H1 (cell line): Measurements from ENCODE around the gene MSN. TPM values are rescaled to one million over a fixed set of nuclear protein-coding genes. Genes with fewer than 3 reads are reported as not detected.

Experiments
- CTCF ChIA-PET: fragments of 300-600 bp; sonication (Branson Sonifier 250); formaldehyde crosslinking; loops from one replicate; lab custom pipeline; 2021; ENCODE audit not compliant: partially characterized antibody; lab: Charles Lee
- POLR2A ChIA-PET: fragments of 300-600 bp; sonication (Branson Sonifier 250); formaldehyde crosslinking; loops from one replicate; lab custom pipeline; 2021; ENCODE audit warnings: inconsistent platforms; ENCODE audit not compliant: partially characterized antibody; lab: Charles Lee
- DNase-seq, 2 experiments: peaks; one replicate each; pipeline versions ENCODE4 v3.0.0 to v3.0.0-alpha.2; 2010 to 2022; ENCODE audit warnings: low spot score in 2 of 2, low read depth in 1 of 2, mixed read lengths in 1 of 2
- FAIRE-seq: peaks from 2 replicates; lab custom pipeline; 2011; peaks lifted over from hg19 to GRCh38; lab: Jason Lieb, UNC
- H2AFZ ChIP-seq: 2 replicates; pipeline ENCODE4 v1.8.1; 2012; ENCODE audit warnings: low read length, inconsistent platforms
- H2AK5ac ChIP-seq: 2 replicates; pipeline ENCODE4 v1.6.1; 2013; ENCODE audit warnings: low read depth, low read length
- H2BK120ac ChIP-seq: replicated peaks from 2 replicates; pipeline ENCODE3; 2013; ENCODE audit warnings: low read depth, low read length, inconsistent platforms
- H2BK12ac ChIP-seq: 2 replicates; pipeline ENCODE4 v1.6.1; 2013; ENCODE audit warnings: low read depth, low read length
- H2BK15ac ChIP-seq: 2 replicates; pipeline ENCODE4 v1.6.1; 2013; ENCODE audit warnings: low read length
- H2BK20ac ChIP-seq: 2 replicates; pipeline ENCODE4 v1.6.1; 2013; ENCODE audit warnings: low read length
- H2BK5ac ChIP-seq: 2 replicates; pipeline ENCODE4 v1.6.1; 2013; ENCODE audit warnings: low read depth, low read length
- H3K14ac ChIP-seq: 2 replicates; pipeline ENCODE4 v1.6.1; 2013; ENCODE audit warnings: inconsistent platforms; ENCODE audit not compliant: insufficient read length
- H3K18ac ChIP-seq: 2 replicates; pipeline ENCODE4 v1.6.1; 2013; ENCODE audit warnings: low read length; ENCODE audit errors: extremely low read depth
- H3K23ac ChIP-seq: 2 replicates; pipeline ENCODE4 v1.6.1; 2013; ENCODE audit warnings: inconsistent platforms; ENCODE audit not compliant: insufficient read length
- H3K23me2 ChIP-seq: 2 replicates; pipeline ENCODE4 v1.6.1; 2013; ENCODE audit warnings: low read depth, low read length
- H3K27ac ChIP-seq: 2 replicates; pipeline ENCODE4 v1.6.1; 2011; ENCODE audit warnings: low read depth, low read length, inconsistent platforms
- H3K27me3 ChIP-seq, 4 experiments: replicated peaks in 1 of 4; 1 replicate in 1 of 4; 2 replicates in 3 of 4; pipeline versions ENCODE4 v1.6.1 to v1.8.1; 2011 to 2013; ENCODE audit warnings: low read length in 3 of 4, mild to moderate bottlenecking in 3 of 4, inconsistent platforms in 2 of 4, mixed read lengths in 2 of 4, moderate library complexity in 1 of 4; ENCODE audit not compliant: control insufficient read depth in 3 of 4, insufficient read depth in 3 of 4; ENCODE audit errors: extremely low read depth in 1 of 4
- H3K36me3 ChIP-seq, 4 experiments: 2 replicates each; pipeline versions ENCODE4 v1.6.1 to v1.8.1; 2011 to 2013; ENCODE audit warnings: mild to moderate bottlenecking in 4 of 4, low read length in 3 of 4, moderate library complexity in 2 of 4, control low read depth in 1 of 4, inconsistent platforms in 1 of 4; ENCODE audit not compliant: insufficient read depth in 4 of 4, control insufficient read depth in 2 of 4
- H3K4ac ChIP-seq: replicated peaks from 2 replicates; pipeline ENCODE3; 2013; ENCODE audit warnings: low read length, low read depth, mixed read lengths, inconsistent platforms; ENCODE audit not compliant: insufficient read length
- H3K4me1 ChIP-seq, 4 experiments: replicated peaks in 1 of 4; 1 replicate in 1 of 4; 2 replicates in 3 of 4; pipeline versions ENCODE4 v1.6.1 to v1.8.1; 2011 to 2013; ENCODE audit warnings: low read length in 3 of 4, inconsistent platforms in 2 of 4, mixed read lengths in 1 of 4; ENCODE audit not compliant: insufficient read depth in 4 of 4, control insufficient read depth in 3 of 4
- H3K4me2 ChIP-seq, 2 experiments: 2 replicates each; pipeline versions ENCODE4 v1.6.1 to v1.8.1; 2011 to 2013; ENCODE audit warnings: low read depth in 2 of 2, low read length in 2 of 2, control low read depth in 1 of 2, inconsistent platforms in 1 of 2, mild to moderate bottlenecking in 1 of 2; ENCODE audit not compliant: insufficient read depth in 1 of 2
- H3K4me3 ChIP-seq, 4 experiments: fragments of 200-600, 300-600 bp in 1 of 4; sonication (generic), shearing (Covaris generic), sonication (Bioruptor Twin) in 1 of 4; 2 replicates each; pipeline versions ENCODE4 v1.5.1 to v1.8.1; 2011 to 2016; ENCODE audit warnings: low read length in 4 of 4, low read depth in 3 of 4, control low read depth in 2 of 4, inconsistent platforms in 2 of 4, mild to moderate bottlenecking in 2 of 4, mixed read lengths in 1 of 4, moderate library complexity in 1 of 4; ENCODE audit not compliant: insufficient read depth in 2 of 4; ENCODE audit errors: extremely low read depth in 1 of 4
- H3K56ac ChIP-seq: replicated peaks from 2 replicates; pipeline ENCODE3; 2013; ENCODE audit warnings: low read depth, mild to moderate bottlenecking, mixed read lengths, low read length, inconsistent platforms; ENCODE audit not compliant: insufficient read length
- H3K79me1 ChIP-seq: 2 replicates; pipeline ENCODE4 v1.6.1; 2013; ENCODE audit warnings: low read depth, low read length, control low read depth
- H3K79me2 ChIP-seq, 2 experiments: 2 replicates each; pipeline versions ENCODE4 v1.6.1 to v1.8.1; 2012 to 2013; ENCODE audit warnings: low read length in 2 of 2, mild to moderate bottlenecking in 2 of 2, inconsistent platforms in 1 of 2; ENCODE audit not compliant: insufficient read depth in 2 of 2, control insufficient read depth in 1 of 2
- H3K9ac ChIP-seq, 4 experiments: replicated peaks in 1 of 4; 1 replicate in 1 of 4; 2 replicates in 3 of 4; pipeline versions ENCODE4 v1.6.1 to v1.8.1; 2011 to 2013; ENCODE audit warnings: low read depth in 3 of 4, low read length in 3 of 4, control low read depth in 2 of 4, mild to moderate bottlenecking in 2 of 4, moderate library complexity in 2 of 4, inconsistent platforms in 1 of 4; ENCODE audit errors: extremely low read depth in 1 of 4
- H3K9me3 ChIP-seq, 2 experiments: 2 replicates each; pipeline versions ENCODE4 v1.6.1 to v1.8.1; 2012 to 2013; ENCODE audit warnings: mild to moderate bottlenecking in 2 of 2, moderate library complexity in 2 of 2, control low read depth in 1 of 2, inconsistent platforms in 1 of 2, low read depth in 1 of 2, low read length in 1 of 2, mixed read lengths in 1 of 2; ENCODE audit not compliant: insufficient read depth in 2 of 2
- H4K20me1 ChIP-seq, 2 experiments: replicated peaks in 1 of 2; 2 replicates each; pipeline versions ENCODE3 to v1.8.1; 2011 to 2013; ENCODE audit warnings: inconsistent platforms in 2 of 2, low read length in 2 of 2, mild to moderate bottlenecking in 1 of 2; ENCODE audit not compliant: insufficient read depth in 2 of 2, control insufficient read depth in 1 of 2
- H4K5ac ChIP-seq: 2 replicates; pipeline ENCODE4 v1.6.1; 2013; ENCODE audit warnings: low read length, low read depth, mixed read lengths, inconsistent platforms; ENCODE audit not compliant: insufficient read length
- H4K8ac ChIP-seq: 2 replicates; pipeline ENCODE4 v1.8.0; 2013; ENCODE audit warnings: mild to moderate bottlenecking, moderate library complexity, low read length, inconsistent platforms; ENCODE audit not compliant: insufficient read depth; ENCODE audit errors: extremely low read depth
- H4K91ac ChIP-seq: replicated peaks from 2 replicates; pipeline ENCODE3; 2013; ENCODE audit warnings: low read length, mixed read lengths, inconsistent platforms; ENCODE audit not compliant: insufficient read length
- EZH2 ChIP-seq: fragments of 200-600 bp; sonication (generic); IDR thresholded peaks from 2 replicates; pipeline ENCODE4 v1.7.1; 2012; ENCODE audit warnings: low read depth, mild to moderate bottlenecking, moderate library complexity, low read length, inconsistent platforms; ENCODE audit not compliant: severe bottlenecking
- FOSL1 ChIP-seq: IDR thresholded peaks from 2 replicates; pipeline ENCODE4 v1.6.1; 2011; ENCODE audit warnings: mild to moderate bottlenecking, low read depth, low read length, moderate library complexity; ENCODE audit not compliant: insufficient read depth
- RBBP5 ChIP-seq: IDR thresholded peaks from 2 replicates; pipeline ENCODE4 v1.7.1; 2012; ENCODE audit warnings: low read depth, mild to moderate bottlenecking, inconsistent platforms, low read length, moderate library complexity, borderline replicate concordance
- SP2 ChIP-seq: IDR thresholded peaks from 2 replicates; pipeline ENCODE4 v1.6.1; 2012; ENCODE audit warnings: mild to moderate bottlenecking, low read length, inconsistent platforms
- SP4 ChIP-seq: IDR thresholded peaks from 2 replicates; pipeline ENCODE4 v1.6.1; 2012; ENCODE audit warnings: low read length, inconsistent platforms
- TAF7 ChIP-seq: optimal IDR thresholded peaks from 2 replicates; pipeline ENCODE3; 2011; ENCODE audit warnings: low read depth, mild to moderate bottlenecking, inconsistent platforms, low read length, moderate library complexity, borderline replicate concordance
- YY1 ChIP-seq: IDR thresholded peaks from 2 replicates; pipeline ENCODE4 v1.6.1; 2011; ENCODE audit warnings: low read depth, mild to moderate bottlenecking, low read length
- WGBS, 2 experiments: shearing (Covaris generic) in 1 of 2; methylation state at CpG; one replicate each; pipeline versions ENCODE4 v1.1.6 to v1.1.7; 2013 to 2015; ENCODE audit warnings: low lambda C conversion rate in 2 of 2, mixed read lengths in 2 of 2, inconsistent platforms in 1 of 2, low coverage in 1 of 2, missing lambda C conversion rate in 1 of 2; ENCODE audit not compliant: insufficient replicate concordance in 2 of 2, insufficient coverage in 1 of 2, insufficient read length in 1 of 2; ENCODE audit errors: extremely low coverage in 1 of 2, missing lambda C conversion rate in 1 of 2; 5-methylcytosine and 5-hydroxymethylcytosine counted together
- polyA plus RNA-seq, 7 experiments: library from polyadenylated mRNA; depleted of rRNA in 3 of 7; stranded (reverse) in 5 of 7; unstranded in 2 of 7; fragments of >200 nt in 5 of 7; fragments of 200-250 nt in 2 of 7; gene quantifications; 1 replicate in 5 of 7; 2 replicates in 1 of 7; 4 replicates in 1 of 7; pipeline versions ENCODE4 v1.2.1 to v1.2.3, GENCODE V29; 2011 to 2013; ENCODE audit warnings: missing spikeins in 2 of 7, mixed read lengths in 2 of 7
- total RNA-seq: library from RNA; stranded (reverse); fragmentation: NEBNext Ultra II Directional; extraction: Animal tissue kit (Norgen Biotek cat#: 25700); gene quantifications from 2 replicates; pipeline ENCODE4 v1.2.1, GENCODE V29; 2021

MSN gene
- total and polyA plus RNA-seq, 2 of the 8 experiments (the other 6 are each of a cell fraction or from before 2014, with no cell fraction given): 112 to 133 TPM

- H3K14ac ChIP-seq: no peak overlapping the region
- no peak overlapping the region for H2BK120ac ChIP-seq
- H2BK5ac ChIP-seq: no peak overlapping the region
- H3K18ac ChIP-seq: no peak overlapping the region
- CTCF ChIA-PET: interaction anchor here (0.7 kb wide), 1 partner anchor 16 kb away, joined by 3 read pairs; no protein-coding TSS in a partner anchor
- no peaks in the 10 kb centered on the region for H3K4me1 ChIP-seq
- no peaks in the 10 kb centered on the region for H3K79me2 ChIP-seq
- no peaks in the 10 kb centered on the region for H3K9me3 ChIP-seq
- no peak overlapping the region for H3K23ac ChIP-seq
- H3K9ac ChIP-seq: no peak overlapping the region
- H2AFZ ChIP-seq: no peak overlapping the region
- H3K56ac ChIP-seq: no peak overlapping the region
- FAIRE-seq (no peak), DNase-seq (no peak)
- H3K27me3 ChIP-seq: no peaks in the 10 kb centered on the region
- no peak overlapping the region for H4K91ac ChIP-seq
- POLR2A ChIA-PET: no interaction called here
- H4K5ac ChIP-seq: no peak overlapping the region
- no CpG with 5 or more reads among the region's 5 CpGs for WGBS, 2 experiments
- no peak overlapping the region for H3K4ac ChIP-seq
- H4K20me1 ChIP-seq: no peaks in the 10 kb centered on the region
- no peak overlapping the region for H2BK20ac ChIP-seq
- H2BK12ac ChIP-seq: no peak overlapping the region
- no peaks in the 10 kb centered on the region for H3K36me3 ChIP-seq
- H3K79me1 ChIP-seq: no peaks in the 10 kb centered on the region
- H2BK15ac ChIP-seq: no peak overlapping the region
- no peaks in the 10 kb centered on the region for H3K23me2 ChIP-seq
- H3K4me2 ChIP-seq: no peak overlapping the region
- no peak overlapping the region for H4K8ac ChIP-seq
- H2AK5ac ChIP-seq: no peak overlapping the region
- no peak overlapping the region for H3K4me3 ChIP-seq
- TF ChIP-seq SP4 (no peak), FOSL1 (no peak), YY1 (no peak), SP2 (no peak), EZH2 (no peak), RBBP5 (no peak), TAF7 (no peak)
- no peak overlapping the region for H3K27ac ChIP-seq
These were observed 30.1 kb upstream of the MSN start for GRCh38 chrX:65637335-65637734.
